Measurements from ENCODE around the gene ARHGAP32. TPM values are rescaled to one million over a fixed set of nuclear protein-coding genes. Genes with fewer than 3 reads are reported as not detected.

The ARHGAP32 gene
- total RNA-seq, 4 donors from 2014 or later = 9.8 to 18.8 (median 16.2) TPM

DNA sequence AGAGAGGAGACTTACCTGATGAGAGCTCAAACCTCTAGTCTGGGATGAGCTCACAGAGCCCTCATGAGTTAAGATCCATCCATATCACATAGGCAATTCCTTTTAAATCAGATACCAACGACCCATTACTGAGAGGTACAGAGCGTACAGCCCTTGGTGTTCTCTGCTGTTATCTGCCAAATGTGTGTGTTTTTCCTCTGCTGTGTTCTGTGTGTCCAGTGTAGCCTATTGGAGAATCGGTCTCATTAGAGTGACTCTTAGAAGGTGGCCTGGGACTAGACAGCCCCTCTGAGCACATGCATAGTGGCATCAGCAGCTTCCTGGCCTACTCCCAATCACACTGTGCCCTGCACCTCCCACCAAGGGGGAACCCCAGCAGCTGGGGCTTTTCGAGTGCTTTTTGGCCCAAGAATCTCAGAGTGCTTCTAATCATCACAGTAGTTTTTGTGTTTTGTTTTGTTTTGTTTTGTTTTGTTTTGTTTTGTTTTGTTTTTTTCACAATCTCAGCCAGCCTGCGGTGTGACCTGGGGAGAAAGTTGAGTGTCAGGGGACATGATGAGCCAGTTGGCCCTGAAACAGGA is 274.9 kb downstream of the ARHGAP32 start:
- no peaks in the 10 kb centered on the region for H3K36me3 ChIP-seq
- H3K4me1 ChIP-seq = no peaks in the 10 kb centered on the region
- H3K9me3 ChIP-seq = no peaks in the 10 kb centered on the region
- no peak overlapping the region for H3K27ac ChIP-seq
- no peak overlapping the region for H3K4me3 ChIP-seq
- peaks cover 7% of the 10 kb centered on the region for H3K27me3 ChIP-seq
- no peak for ATAC-seq
- TF ChIP-seq POLR2AphosphoS5 (IDR thresholded peaks at IDR 0.05) = no peak
- no peak for TF ChIP-seq POLR2A (IDR thresholded peaks at IDR 0.05)
- no peak for TF ChIP-seq EP300 (IDR thresholded peaks at IDR 0.05)
- TF ChIP-seq, protein P1, sequence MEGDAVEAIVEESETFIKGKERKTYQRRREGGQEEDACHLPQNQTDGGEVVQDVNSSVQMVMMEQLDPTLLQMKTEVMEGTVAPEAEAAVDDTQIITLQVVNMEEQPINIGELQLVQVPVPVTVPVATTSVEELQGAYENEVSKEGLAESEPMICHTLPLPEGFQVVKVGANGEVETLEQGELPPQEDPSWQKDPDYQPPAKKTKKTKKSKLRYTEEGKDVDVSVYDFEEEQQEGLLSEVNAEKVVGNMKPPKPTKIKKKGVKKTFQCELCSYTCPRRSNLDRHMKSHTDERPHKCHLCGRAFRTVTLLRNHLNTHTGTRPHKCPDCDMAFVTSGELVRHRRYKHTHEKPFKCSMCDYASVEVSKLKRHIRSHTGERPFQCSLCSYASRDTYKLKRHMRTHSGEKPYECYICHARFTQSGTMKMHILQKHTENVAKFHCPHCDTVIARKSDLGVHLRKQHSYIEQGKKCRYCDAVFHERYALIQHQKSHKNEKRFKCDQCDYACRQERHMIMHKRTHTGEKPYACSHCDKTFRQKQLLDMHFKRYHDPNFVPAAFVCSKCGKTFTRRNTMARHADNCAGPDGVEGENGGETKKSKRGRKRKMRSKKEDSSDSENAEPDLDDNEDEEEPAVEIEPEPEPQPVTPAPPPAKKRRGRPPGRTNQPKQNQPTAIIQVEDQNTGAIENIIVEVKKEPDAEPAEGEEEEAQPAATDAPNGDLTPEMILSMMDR (IDR thresholded peaks at IDR 0.05) = no peak
- WGBS, 2 donors (ENCODE audit: low coverage in 1 of 2) = 69 to 77% methylated on average over 3 of the region's 5 CpGs

GRCh38 chr11:128916681-128917080 is 275.4 kb downstream of the ARHGAP32 start:
- Histone ChIP-seq H3K36me3 (no peaks in the 10 kb centered on the region), H3K4me1 (no peaks in the 10 kb centered on the region), H3K9me3 (no peaks in the 10 kb centered on the region), H3K27ac (no peak overlapping the region), H3K4me3 (no peak overlapping the region), H3K27me3 (peaks cover 7% of the 10 kb centered on the region)
- WGBS, 2 donors (ENCODE audit: low coverage in 1 of 2) = no CpG with 5 or more reads among the region's 2 CpGs
- ATAC-seq = no peak
- TF ChIP-seq EP300 (IDR thresholded peaks at IDR 0.05) = no peak
- TF ChIP-seq POLR2A (IDR thresholded peaks at IDR 0.05) = no peak
- TF ChIP-seq POLR2AphosphoS5 (IDR thresholded peaks at IDR 0.05) = no peak
- TF ChIP-seq, protein P1 (IDR thresholded peaks at IDR 0.05) = no peak

GRCh38 chr11:128916037-128916572 is 276.0 kb downstream of the ARHGAP32 start:
- H3K4me3 ChIP-seq = no peak overlapping the region
- no peaks in the 10 kb centered on the region for H3K36me3 ChIP-seq
- no peaks in the 10 kb centered on the region for H3K9me3 ChIP-seq
- H3K27ac ChIP-seq = no peak overlapping the region
- ATAC-seq = no peak
- TF ChIP-seq POLR2A (IDR thresholded peaks at IDR 0.05) (no peak), EP300 (IDR thresholded peaks at IDR 0.05) (no peak), POLR2AphosphoS5 (IDR thresholded peaks at IDR 0.05) (no peak)
- TF ChIP-seq, protein P1 (IDR thresholded peaks at IDR 0.05) = no peak
- H3K27me3 ChIP-seq = peaks cover 7% of the 10 kb centered on the region
- WGBS, 2 donors (ENCODE audit: low coverage in 1 of 2) = 20 to 67% methylated on average over 1 to 3 of the region's 3 CpGs
- H3K4me1 ChIP-seq = no peaks in the 10 kb centered on the region

- TF ChIP-seq POLR2A (IDR thresholded peaks at IDR 0.05) (no peak), POLR2AphosphoS5 (IDR thresholded peaks at IDR 0.05) (no peak), EP300 (IDR thresholded peaks at IDR 0.05) (no peak)
- TF ChIP-seq, protein P1 (IDR thresholded peaks at IDR 0.05) = no peak
- WGBS, 2 donors (ENCODE audit: low coverage in 1 of 2) = 27 to 47% methylated on average over 6 of the region's 6 CpGs
These were observed 277.0 kb downstream of the ARHGAP32 start for GRCh38 chr11:128915149-128915521.

More at GRCh38 chr11:128915149-128915521, 277.0 kb downstream of the ARHGAP32 start:
- Histone ChIP-seq H3K4me3 (no peak overlapping the region), H3K36me3 (no peaks in the 10 kb centered on the region), H3K27me3 (peaks cover 2% of the 10 kb centered on the region), H3K9me3 (no peaks in the 10 kb centered on the region), H3K4me1 (no peaks in the 10 kb centered on the region), H3K27ac (no peak overlapping the region)
- no peak for ATAC-seq

Small RNA genes within 50 kb of the gene (small RNA-seq; reads per million reads assigned to genes)
- gene RF00019 (0 reads per million in 4 donors), gene RNU6-874P (0 reads per million in 4 donors), gene RNU6-876P (0 reads per million in 4 donors)

Other genes starting within 250 kb of the ARHGAP32 start
- under 1 TPM in 1 of 4 donors, not detected in 3; 0.42 TPM for gene TP53AIP1, start 249.5 kb downstream of the ARHGAP32 start, total RNA-seq
- gene BARX2, start 183.5 kb upstream of the ARHGAP32 start, total RNA-seq = 1 to 10 TPM in 1 of 4 donors, not detected in 3; 2.1 TPM